GM13977 (cell line): Measurements from ENCODE around the gene TMEM156.

Experiments
- DNase-seq: peaks from one replicate; pipeline ENCODE4 v3.0.0; 2012; ENCODE audit warnings: low spot score
- in situ Hi-C: fragments of 300-500 bp; cut with MboI; formaldehyde crosslinking; loops from one replicate; pipeline ENCODE4 v1.12.0; 2022; ENCODE audit warnings: low sequenced_read_pairs, low pct_unique_long_range_greater_than_20kb, mixed read lengths, inconsistent platforms; ENCODE audit not compliant: unreplicated experiment
- TF ChIP-seq, protein P1 (sequence below): IDR thresholded peaks from 2 replicates; pipeline ENCODE4 v1.5.1; 2012; ENCODE audit warnings: mild to moderate bottlenecking, control low read depth; ENCODE audit not compliant: insufficient read depth; ENCODE audit errors: extremely low read depth, missing control alignments

TMEM156 gene

DNA sequence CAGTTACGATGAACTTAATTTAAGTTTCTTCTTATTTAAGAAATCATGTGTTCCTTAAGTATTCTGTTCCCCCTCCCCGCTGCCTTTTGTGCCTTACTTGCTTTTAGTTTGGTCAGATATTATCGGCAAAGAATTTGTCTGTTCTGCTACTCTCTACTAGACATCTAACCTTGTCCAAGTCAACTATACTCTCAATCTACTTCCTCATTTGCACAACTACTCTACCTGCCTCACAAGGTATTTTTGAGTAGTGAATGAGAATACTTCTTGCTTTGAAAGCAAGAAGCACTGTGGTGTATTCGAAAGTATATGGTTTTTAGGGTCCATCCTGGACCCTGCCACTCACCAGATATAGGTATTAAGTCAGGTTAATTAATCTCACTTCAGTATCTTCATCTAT lies 21.8 kb upstream of the TMEM156 start:
- in situ Hi-C loops, result no loop called here

DNA sequence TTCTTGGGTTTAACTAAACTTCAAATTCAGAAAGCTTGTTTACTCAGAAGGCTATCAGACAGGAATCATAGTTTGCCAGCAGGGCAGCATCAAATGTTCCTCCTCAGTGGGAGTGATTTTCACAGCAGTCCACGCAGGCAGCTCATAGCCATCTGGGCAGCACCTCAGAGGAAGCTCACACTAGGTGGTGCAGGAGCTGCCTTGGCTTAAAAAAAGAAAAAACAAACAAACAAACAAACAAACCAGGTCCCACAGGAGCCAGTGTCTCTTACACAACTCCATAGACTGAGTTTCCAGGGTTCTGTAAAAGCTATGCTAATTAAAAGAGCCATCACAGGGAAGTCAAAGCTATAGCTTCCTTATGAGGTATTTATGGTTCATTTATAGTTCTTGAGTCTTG lies 19.3 kb upstream of the TMEM156 start:
- TF ChIP-seq, protein P1, sequence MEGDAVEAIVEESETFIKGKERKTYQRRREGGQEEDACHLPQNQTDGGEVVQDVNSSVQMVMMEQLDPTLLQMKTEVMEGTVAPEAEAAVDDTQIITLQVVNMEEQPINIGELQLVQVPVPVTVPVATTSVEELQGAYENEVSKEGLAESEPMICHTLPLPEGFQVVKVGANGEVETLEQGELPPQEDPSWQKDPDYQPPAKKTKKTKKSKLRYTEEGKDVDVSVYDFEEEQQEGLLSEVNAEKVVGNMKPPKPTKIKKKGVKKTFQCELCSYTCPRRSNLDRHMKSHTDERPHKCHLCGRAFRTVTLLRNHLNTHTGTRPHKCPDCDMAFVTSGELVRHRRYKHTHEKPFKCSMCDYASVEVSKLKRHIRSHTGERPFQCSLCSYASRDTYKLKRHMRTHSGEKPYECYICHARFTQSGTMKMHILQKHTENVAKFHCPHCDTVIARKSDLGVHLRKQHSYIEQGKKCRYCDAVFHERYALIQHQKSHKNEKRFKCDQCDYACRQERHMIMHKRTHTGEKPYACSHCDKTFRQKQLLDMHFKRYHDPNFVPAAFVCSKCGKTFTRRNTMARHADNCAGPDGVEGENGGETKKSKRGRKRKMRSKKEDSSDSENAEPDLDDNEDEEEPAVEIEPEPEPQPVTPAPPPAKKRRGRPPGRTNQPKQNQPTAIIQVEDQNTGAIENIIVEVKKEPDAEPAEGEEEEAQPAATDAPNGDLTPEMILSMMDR, result no peak
- DNase-seq, result no peak
- in situ Hi-C loops, result no loop called here

More for the DNA sequence above, 21.8 kb upstream of the TMEM156 start:
- no peak for DNase-seq
- TF ChIP-seq, protein P1, result no peak

DNA sequence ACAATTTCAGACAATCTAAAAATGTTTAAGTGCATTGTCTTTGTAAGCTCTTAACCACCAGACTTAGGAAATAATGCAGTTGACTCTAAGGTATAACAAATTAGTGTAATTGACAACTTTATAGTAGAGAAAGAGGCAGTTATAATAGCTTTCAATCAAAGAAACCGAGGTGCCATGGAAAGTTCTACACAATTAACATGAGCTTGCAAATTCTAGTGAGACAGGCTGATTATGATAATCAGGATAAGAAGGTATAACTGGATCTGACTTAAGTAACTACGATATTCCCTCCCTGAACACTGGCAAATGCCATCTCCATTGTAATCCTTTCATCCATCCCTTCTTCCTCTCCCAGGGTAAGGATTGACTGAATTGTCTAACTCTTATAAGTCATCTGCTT lies 18.4 kb upstream of the TMEM156 start:
- DNase-seq, result no peak
- in situ Hi-C loops, result no loop called here
- TF ChIP-seq, protein P1, result no peak

DNA sequence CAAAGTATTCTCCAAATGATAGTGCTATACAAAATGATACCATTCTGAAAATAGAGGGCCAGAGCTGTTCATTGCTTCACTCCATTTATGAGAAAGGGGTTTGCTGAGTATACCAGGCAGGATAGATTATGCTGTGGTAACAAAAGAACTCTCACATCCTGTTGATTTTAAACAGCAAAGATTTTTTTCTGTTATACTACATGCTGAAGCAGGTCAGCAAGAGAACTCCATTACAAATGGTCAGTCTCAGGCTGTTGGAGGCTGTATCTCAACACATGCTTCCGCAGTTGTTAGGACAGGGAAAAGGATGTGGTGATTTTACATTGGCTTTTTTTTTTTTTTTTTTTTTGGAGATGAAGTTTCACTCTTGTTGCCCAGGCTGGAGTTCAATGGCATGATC lies 16.1 kb upstream of the TMEM156 start:
- DNase-seq, result no peak
- TF ChIP-seq, protein P1, result no peak
- in situ Hi-C loops, result no loop called here

DNA sequence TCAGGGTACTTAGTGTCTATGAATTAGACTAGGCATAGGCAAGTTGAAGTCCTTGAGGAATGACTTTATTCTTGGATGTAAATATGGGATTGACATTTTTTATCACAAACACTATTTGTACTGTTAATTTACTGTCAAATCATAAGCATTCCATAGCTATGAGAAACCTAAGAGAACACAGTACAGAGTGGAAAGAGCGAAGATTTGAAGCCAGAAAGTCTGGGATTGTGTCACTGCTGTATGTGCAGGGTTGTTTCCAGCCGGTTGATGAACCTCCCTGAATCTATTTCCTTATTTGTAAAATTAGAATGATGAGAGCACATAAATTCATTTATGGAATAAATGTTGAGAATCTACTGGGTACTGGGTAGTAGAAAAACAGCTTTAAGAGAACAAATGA lies 15.5 kb upstream of the TMEM156 start:
- in situ Hi-C loops, result no loop called here
- DNase-seq, result no peak
- TF ChIP-seq, protein P1, result no peak

DNA sequence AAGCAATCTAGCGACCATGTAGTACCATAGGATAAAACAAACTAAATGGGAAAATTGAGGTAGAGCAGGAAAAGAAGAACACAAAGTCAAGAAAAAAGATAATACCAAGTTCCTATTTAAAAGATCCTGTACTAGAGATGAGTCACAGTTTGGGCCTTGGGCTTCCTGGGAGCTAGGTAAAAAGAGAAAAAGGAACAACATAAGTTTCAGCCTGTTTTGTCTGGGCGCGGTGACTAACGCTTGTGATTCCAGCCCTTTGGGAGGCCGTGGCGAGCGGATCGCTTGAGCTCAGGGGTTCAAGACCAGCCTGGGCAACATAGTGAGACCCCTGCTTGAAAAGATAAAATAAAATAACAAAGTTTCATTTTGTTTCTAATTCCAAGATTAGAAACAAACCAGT lies 14.0 kb upstream of the TMEM156 start:
- in situ Hi-C loops, result no loop called here
- no peak for DNase-seq
- TF ChIP-seq, protein P1, result no peak

DNA sequence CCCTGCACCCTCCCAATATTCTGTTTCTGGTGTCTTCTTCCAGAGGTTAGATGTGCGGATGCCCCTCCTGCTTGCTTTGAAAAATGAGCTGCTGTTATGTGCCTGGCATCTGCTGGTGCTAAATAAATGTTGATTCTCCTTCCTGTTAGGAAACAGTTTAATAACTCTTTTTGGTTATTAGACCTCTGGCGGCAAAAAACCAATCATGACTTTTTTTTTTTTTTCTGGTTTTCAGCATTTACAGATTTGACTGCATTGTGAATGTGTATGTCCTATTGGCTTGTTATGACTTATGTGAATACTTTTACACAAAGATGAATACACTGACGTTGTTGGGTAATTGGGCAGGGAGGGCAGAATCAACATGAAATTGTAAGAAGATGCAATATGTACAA lies 13.6 kb upstream of the TMEM156 start:
- TF ChIP-seq, protein P1, result no peak
- in situ Hi-C loops, result no loop called here
- DNase-seq, result no peak
